ENCODE measurements around the gene ZNF420. TPM values are rescaled to one million over a fixed set of nuclear protein-coding genes. Genes with fewer than 3 reads are reported as not detected.
"Not testable (repeated sequence)": the region's sequence is repeated elsewhere in the genome, so short reads cannot be mapped to it uniquely, and the experiment has no call there.

ZNF420 gene
- total RNA-seq, 1 experiment from 2014 or later: 9.8 TPM

DNA sequence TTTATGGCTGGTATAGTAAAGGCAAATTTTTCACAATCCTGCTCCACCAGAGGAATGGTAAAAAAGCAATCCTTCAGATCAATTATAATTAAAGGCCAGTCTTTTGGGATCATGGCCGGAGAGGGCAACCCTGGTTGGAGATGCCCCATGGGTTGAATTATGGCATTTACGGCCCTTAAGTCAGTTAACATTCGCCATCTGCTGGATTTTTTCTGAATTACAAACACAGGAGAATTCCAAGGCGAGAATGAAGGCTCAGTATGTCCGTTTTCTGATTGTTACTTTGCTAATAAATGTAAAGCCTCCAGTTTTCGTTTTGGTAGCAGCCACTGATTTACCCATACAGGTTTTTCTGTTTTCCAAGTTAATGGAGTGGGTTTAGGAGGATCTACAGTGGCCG is 33.5 kb downstream of the ZNF420 start:
- H3K9me3 Mint-ChIP-seq: peaks cover 92 to 98% of the 10 kb centered on the region in 2 experiments
- WGBS (ENCODE audit: extremely low coverage, insufficient read length, low lambda C conversion rate): no CpG with 5 or more reads among the region's 7 CpGs

More for the DNA sequence above, 33.5 kb downstream of the ZNF420 start:
- H3K56ac ChIP-seq (ENCODE audit: insufficient read length, low read depth, low read length); H3K23me2 ChIP-seq (ENCODE audit: insufficient read length, low read depth, low read length, poor library complexity, severe bottlenecking); H4K91ac ChIP-seq (ENCODE audit: insufficient read length, low read depth, low read length); H3K4me3 Mint-ChIP-seq; H3K23ac ChIP-seq (ENCODE audit: insufficient read length, low read depth, low read length); H3K27me3 ChIP-seq (ENCODE audit: insufficient read depth, low read length); H2BK20ac ChIP-seq (ENCODE audit: low read depth, low read length, poor library complexity, severe bottlenecking); H3K4me1 Mint-ChIP-seq; H3K79me1 ChIP-seq (ENCODE audit: insufficient read depth, low read depth, low read length, poor library complexity, severe bottlenecking); H3K4ac ChIP-seq (ENCODE audit: low read depth, low read length); H3K79me2 ChIP-seq (ENCODE audit: insufficient read depth, low read length); H3K14ac ChIP-seq (ENCODE audit: insufficient read depth, low read length); H3K4me2 ChIP-seq (ENCODE audit: insufficient read depth, insufficient read length, low read length); H4K20me1 ChIP-seq (ENCODE audit: control insufficient read depth, insufficient read depth, insufficient read length); H2AFZ ChIP-seq (ENCODE audit: low read length); H2BK120ac ChIP-seq (ENCODE audit: low read depth, low read length, poor library complexity, severe bottlenecking); H3K27me3 Mint-ChIP-seq (ENCODE audit: low read depth); H4K8ac ChIP-seq (replicated peaks; ENCODE audit: insufficient read length, low read depth, low read length); H3K9ac ChIP-seq (ENCODE audit: extremely low read depth, insufficient read length, low read length); H2BK15ac ChIP-seq (ENCODE audit: low read depth, low read length); H2BK5ac ChIP-seq (ENCODE audit: insufficient read length, low read length); H3K4me1 ChIP-seq (ENCODE audit: insufficient read depth, low read length); H3T11ph ChIP-seq (ENCODE audit: low read length); H4K5ac ChIP-seq (ENCODE audit: insufficient read length, low read depth, low read length); H3K18ac ChIP-seq (ENCODE audit: insufficient read length, low read depth, low read length); H2AK5ac ChIP-seq (ENCODE audit: insufficient read length, low read length); H3K27ac ChIP-seq (ENCODE audit: insufficient read length, low read depth, low read length); H2BK12ac ChIP-seq (ENCODE audit: insufficient read length, low read depth, low read length); H3K27ac Mint-ChIP-seq; DNase-seq: not testable (repeated sequence)
- peaks cover 87 to 99% (median 93%) of the 10 kb centered on the region in 3 experiments for H3K36me3 Mint-ChIP-seq (ENCODE audit: insufficient read depth in 1 of 3, low read depth in 3 of 3)
- TF ChIP-seq, protein P1, sequence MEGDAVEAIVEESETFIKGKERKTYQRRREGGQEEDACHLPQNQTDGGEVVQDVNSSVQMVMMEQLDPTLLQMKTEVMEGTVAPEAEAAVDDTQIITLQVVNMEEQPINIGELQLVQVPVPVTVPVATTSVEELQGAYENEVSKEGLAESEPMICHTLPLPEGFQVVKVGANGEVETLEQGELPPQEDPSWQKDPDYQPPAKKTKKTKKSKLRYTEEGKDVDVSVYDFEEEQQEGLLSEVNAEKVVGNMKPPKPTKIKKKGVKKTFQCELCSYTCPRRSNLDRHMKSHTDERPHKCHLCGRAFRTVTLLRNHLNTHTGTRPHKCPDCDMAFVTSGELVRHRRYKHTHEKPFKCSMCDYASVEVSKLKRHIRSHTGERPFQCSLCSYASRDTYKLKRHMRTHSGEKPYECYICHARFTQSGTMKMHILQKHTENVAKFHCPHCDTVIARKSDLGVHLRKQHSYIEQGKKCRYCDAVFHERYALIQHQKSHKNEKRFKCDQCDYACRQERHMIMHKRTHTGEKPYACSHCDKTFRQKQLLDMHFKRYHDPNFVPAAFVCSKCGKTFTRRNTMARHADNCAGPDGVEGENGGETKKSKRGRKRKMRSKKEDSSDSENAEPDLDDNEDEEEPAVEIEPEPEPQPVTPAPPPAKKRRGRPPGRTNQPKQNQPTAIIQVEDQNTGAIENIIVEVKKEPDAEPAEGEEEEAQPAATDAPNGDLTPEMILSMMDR (conservative IDR thresholded peaks at IDR 0.05): peak; percentile 61
- H3K9me3 ChIP-seq (ENCODE audit: control insufficient read depth, low read depth, low read length): peaks cover 78% of the 10 kb centered on the region
